NOMO-1 treated with DMSO at 0.1 percent for 48 hours (cell line): ENCODE results near the gene IMMP2L.
"Not testable (repeated sequence)": the region's sequence is repeated elsewhere in the genome, so short reads cannot be mapped to it uniquely, and the experiment has no call there.

ENCODE experiments used
- DNase-seq: peaks from one replicate; lab custom pipeline; 2025; ENCODE audit not compliant: unreplicated experiment; lab: John Stamatoyannopoulos, UW

IMMP2L gene

GRCh38 chr7:110964775-110965174 lies 597.5 kb downstream of the IMMP2L start:
- no peak for DNase-seq

- no peak for DNase-seq
Observed at GRCh38 chr7:110962826-110963225, 599.5 kb downstream of the IMMP2L start.

- no peak for DNase-seq
Observed at GRCh38 chr7:110962374-110962773, 599.9 kb downstream of the IMMP2L start.

GRCh38 chr7:110960811-110961210 lies 601.5 kb downstream of the IMMP2L start:
- DNase-seq = no peak

GRCh38 chr7:110948280-110948679 lies 614.0 kb downstream of the IMMP2L start:
- DNase-seq = no peak

GRCh38 chr7:110947408-110947807 lies 614.9 kb downstream of the IMMP2L start:
- no peak for DNase-seq

- DNase-seq = no peak
Observed at GRCh38 chr7:110944966-110945644, 617.2 kb downstream of the IMMP2L start.

- DNase-seq = no peak
Observed at GRCh38 chr7:110944448-110944847, 617.8 kb downstream of the IMMP2L start.

GRCh38 chr7:110943701-110944345 lies 618.5 kb downstream of the IMMP2L start:
- DNase-seq = no peak

- DNase-seq = no peak
Observed at GRCh38 chr7:110941385-110941784, 620.9 kb downstream of the IMMP2L start.

GRCh38 chr7:110940756-110941155 lies 621.5 kb downstream of the IMMP2L start:
- DNase-seq = no peak

GRCh38 chr7:110938165-110938564 lies 624.1 kb downstream of the IMMP2L start:
- no peak for DNase-seq

GRCh38 chr7:110936665-110937064 lies 625.6 kb downstream of the IMMP2L start:
- DNase-seq = not testable (repeated sequence)

- no peak for DNase-seq
Observed at GRCh38 chr7:110929480-110930249, 632.6 kb downstream of the IMMP2L start.

GRCh38 chr7:110922906-110923305 lies 639.4 kb downstream of the IMMP2L start:
- no peak for DNase-seq

- no peak for DNase-seq
Observed at GRCh38 chr7:110921595-110922151, 640.6 kb downstream of the IMMP2L start.

GRCh38 chr7:110918949-110919548 lies 643.2 kb downstream of the IMMP2L start:
- no peak for DNase-seq

- no peak for DNase-seq
Observed at GRCh38 chr7:110914263-110914662, 648.0 kb downstream of the IMMP2L start.

- no peak for DNase-seq
Observed at GRCh38 chr7:110911632-110912031, 650.7 kb downstream of the IMMP2L start.

- no peak for DNase-seq
Observed at GRCh38 chr7:110909117-110909516, 653.2 kb downstream of the IMMP2L start.
